Measurements from ENCODE around the gene POU2AF3.
"Not testable (repeated sequence)": the region's sequence is repeated elsewhere in the genome, so short reads cannot be mapped to it uniquely, and the experiment has no call there.

POU2AF3 gene

DNA sequence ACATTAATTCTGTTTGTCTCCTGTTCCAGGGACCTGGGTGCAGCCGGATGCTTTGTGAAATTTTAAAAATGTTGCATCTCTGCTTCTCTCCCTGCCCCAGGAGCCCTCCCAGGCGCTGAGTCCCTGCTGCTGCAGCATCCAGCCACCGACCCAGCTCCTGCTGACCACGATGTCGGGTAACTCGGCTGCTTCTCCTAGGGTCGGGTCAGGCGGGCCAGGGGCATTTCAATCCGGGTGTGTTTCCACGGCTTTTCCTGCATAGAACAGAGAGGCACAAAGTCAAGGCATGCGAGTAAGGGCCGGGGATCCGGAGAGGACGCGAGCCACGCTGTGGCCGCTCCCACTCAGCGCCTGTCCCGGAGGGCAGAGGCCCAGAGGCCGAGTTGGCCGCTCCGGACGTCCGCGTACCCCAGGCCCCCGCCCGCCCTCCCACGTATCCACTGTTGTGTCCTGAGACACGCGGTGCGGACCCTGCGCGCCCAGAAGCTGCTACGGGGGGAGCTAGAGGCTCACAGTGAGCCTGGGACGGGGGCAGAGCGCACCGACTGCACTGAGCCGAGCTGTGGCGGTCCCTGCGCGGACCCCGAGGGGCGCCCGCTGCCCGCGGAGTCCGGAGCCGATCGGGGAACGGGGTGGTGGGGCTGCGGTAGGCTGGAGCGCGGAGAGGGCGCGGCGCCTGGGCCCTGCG is at the start of gene POU2AF3:
Gene POU2AF3, plus strand, starts transcription at position 134 of the 688 bp plus-strand sequence. Its CDS starts 36 bp downstream, at position 170.
- no peak for DNase-seq

DNA sequence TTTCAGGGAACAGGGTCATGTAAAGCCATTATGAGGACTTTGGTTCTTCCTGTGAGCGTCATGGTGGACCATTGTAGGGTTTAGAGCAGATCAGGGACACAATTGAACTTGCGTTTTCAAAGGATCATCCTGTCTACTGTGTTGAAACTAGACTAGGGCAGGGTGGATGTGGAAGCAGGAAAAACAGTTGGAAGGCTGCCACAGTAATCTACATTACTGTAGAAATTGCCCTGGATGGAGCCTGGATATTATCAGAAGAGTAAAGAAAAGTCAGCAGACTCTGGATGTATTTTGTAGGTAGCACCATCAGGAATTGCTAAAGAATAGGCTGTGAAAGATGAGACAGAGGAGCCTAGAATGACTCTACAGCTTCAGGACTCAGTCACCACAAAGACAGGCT is 47.4 kb upstream of the POU2AF3 start:
- DNase-seq = no peak

DNA sequence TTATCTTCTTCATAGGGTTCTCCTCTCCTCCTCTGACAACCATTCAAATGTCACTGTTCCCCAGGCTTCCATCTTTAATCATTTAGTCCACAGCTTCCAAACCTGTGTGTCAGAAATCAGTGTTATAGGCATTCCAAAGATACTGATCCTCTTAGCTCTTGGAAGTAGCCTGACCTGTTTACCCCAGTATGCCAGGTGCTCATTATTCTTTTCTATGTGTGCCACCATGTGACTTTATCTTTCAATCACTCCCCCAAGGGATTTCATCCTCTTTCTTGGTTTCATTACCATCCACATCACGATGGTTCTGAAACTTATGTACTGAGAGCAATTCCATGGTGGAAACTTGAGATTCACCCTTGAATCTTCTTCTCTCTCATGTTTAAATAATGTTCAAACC is 45.2 kb upstream of the POU2AF3 start:
- DNase-seq = no peak

GRCh38 chr11:111253630-111254029 is 44.7 kb upstream of the POU2AF3 start:
- DNase-seq = no peak

- DNase-seq = no peak
Observed at GRCh38 chr11:111258046-111258445, 40.3 kb upstream of the POU2AF3 start.

DNA sequence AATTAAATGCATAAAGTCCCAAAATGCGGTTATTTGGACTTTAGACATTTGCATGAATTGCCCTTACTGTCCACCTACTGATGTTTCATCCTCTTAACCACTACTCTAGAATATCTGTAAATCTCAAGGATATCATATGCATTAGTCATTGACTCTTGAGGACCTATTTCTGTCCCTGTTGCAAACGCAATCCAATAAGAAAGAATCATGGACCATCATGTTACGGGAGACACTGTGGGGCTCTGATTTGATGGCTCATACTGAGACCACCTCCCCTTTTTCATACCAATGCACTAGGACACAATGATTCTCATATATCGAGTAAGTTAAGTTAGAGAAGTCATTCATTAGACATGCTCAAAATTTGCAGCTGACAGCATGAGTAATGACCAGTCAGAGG is 38.5 kb upstream of the POU2AF3 start:
- no peak for DNase-seq

DNA sequence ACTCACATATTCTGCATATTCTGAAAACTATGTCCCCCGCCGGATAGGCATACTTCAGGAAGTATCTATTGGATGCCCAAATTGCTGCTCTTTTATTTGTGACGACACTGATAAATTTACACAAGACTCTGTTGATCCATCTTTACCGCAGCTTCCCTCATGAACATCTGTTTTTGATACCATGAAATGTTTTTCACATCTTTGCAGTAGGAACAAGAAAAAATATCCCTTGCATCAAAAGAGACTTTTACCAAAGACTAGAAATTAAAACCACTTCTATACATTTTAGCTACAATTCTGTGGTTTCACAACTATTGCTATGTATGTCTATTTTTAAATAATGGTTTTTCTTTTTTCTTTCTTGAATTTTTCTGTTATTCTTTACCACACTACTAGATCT is 37.5 kb upstream of the POU2AF3 start:
- no peak for DNase-seq

DNA sequence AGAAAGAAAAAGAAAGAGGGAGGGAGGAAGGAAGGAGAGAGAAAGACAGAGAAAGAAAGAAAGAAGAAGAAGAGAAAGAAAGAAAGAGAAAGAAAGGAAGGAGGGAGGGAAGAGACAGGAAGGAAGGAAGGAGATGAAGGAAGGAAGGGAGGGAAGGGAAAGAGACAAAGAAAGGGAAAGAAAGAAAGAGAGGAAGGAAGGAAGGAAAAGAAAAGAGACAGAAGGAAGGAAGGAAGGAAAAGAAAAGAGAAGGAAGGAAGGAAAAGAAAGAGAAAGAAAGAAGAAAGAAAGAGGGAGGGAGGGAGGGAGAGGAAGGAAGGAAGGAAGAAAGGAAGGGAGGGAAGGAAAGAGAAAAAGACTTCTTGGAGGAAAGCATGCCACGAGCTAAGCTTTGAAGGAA is 33.7 kb upstream of the POU2AF3 start:
- no peak for DNase-seq

- no peak for DNase-seq
Observed at GRCh38 chr11:111265421-111265820, 32.9 kb upstream of the POU2AF3 start.

DNA sequence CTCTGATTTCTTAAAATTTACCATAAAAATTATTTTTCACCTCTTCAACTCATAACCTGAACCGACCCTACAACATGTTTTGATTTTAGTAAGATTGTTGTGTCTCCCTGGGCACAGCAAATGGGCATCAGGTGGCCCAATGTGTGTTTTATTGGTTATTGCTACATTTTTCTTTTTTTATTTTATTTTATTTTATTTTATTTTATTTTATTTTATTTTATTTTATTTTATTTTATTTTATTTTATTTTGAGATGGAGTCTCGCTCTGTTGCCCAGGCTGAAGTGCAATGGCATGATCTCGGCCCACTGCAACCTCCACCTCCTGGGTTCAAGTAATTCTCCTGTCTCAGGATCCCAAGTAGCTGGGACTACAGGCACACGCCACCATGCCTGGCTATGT is 30.0 kb upstream of the POU2AF3 start:
- not testable (repeated sequence) for DNase-seq

- no peak for DNase-seq
Observed at GRCh38 chr11:111269146-111269868, 29.0 kb upstream of the POU2AF3 start.

DNA sequence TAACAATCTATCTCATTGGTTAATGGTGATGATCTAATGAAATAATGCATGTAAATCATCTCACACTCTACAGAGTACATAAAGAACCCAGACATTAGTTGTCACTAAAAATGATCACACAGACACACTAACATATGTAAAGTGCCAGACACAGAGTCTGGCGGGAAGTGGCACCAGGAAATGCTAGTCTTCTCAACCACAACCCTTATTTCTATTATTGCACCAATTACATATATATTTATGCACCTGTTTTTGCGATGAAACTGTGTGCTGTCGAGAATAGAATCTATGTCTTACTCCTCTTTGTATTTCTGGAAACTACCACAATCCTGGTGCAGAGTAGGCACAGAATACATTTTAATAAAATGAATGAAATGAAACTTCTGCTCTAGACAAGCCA is 25.9 kb upstream of the POU2AF3 start:
- DNase-seq = no peak

GRCh38 chr11:111282562-111283075 is 15.7 kb upstream of the POU2AF3 start:
- DNase-seq = no peak

DNA sequence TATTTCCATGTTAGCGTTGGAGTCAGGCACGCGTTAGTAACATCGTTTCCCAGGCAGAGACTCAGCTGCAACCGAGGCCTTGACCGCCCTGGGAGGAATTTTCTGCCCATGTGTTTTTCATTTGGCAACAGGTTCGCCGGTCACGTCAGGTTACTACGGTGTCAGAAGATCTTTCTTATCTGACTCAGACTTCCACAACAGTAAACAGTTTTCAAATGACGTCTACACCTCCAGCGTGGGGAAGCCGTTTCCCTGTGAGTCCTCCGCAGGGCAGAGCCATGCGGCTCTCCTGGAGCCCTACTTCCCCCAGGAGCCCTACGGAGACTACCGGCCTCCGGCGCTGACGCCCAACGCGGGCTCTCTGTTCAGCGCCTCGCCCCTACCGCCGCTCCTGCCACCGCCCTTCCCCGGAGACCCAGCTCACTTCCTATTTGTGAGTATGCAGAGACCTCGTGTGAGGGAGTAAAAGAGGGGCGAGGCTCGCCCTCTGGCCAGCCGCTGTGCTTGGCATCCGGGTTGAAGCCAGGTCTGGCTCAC is 14.3 kb upstream of the POU2AF3 start:
- no peak for DNase-seq

GRCh38 chr11:111285189-111286091 is 12.9 kb upstream of the POU2AF3 start:
- DNase-seq = no peak

DNA sequence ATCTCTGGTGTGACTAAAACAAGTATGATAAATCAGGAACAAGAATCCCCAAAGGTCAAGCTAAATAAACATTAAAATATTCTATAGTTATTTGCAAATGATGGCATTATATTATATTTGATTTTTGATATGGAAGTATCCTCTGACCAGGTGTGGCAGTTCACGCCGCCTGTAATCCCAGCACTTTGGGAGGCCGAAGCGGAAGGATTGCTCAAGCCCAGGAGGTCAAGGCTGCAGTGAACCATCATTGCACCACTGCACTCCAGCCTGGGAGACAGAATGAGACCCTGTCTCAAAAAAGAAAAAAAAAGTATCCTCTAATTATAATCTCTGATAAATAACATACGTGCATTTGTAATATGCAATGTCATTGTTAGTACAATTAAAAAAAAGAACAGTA is 6.6 kb upstream of the POU2AF3 start:
- no peak for DNase-seq

- not testable (repeated sequence) for DNase-seq
Observed at GRCh38 chr11:111292408-111292807, 5.9 kb upstream of the POU2AF3 start.

DNA sequence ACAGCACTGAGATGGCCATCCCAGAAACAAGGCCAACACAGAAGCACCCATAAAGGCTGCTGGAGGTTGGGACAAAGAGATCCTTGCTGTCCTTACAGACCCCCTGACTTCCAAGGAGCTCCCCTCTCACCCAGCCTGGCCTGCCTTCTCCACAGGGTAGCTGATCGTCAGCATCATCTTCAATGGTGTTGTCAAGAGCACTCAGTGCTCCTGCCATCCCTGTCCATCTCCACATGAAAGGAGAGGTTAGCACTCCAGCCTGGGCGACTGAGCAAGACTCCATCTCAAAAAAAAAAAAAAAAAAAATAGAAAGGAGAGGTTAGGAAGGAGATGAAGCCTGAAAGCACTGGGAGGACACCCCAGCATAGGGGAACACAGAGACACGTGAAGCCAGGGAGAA is 2.1 kb upstream of the POU2AF3 start:
- no peak for DNase-seq

DNA sequence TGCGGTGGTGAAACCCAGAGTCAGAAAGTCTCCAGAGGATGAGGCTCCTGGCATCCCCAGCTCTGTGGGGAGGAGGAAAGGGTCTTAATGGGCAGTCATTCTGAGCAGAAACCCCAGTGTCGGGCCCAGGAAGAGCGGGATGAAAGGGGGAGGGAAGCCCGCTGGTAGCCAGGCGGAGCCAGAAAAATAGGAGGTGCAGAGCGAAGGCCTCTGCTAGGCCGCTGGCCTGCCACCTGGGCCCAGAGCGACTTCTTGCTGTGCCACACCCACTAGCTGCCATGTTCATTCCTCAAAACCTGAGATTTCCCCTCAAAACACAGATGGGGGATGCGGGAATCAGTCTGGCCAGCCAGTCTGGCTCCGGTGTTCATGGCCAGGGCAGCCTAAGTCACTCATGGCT is 650 bp upstream of the POU2AF3 start:
- no peak for DNase-seq

DNA sequence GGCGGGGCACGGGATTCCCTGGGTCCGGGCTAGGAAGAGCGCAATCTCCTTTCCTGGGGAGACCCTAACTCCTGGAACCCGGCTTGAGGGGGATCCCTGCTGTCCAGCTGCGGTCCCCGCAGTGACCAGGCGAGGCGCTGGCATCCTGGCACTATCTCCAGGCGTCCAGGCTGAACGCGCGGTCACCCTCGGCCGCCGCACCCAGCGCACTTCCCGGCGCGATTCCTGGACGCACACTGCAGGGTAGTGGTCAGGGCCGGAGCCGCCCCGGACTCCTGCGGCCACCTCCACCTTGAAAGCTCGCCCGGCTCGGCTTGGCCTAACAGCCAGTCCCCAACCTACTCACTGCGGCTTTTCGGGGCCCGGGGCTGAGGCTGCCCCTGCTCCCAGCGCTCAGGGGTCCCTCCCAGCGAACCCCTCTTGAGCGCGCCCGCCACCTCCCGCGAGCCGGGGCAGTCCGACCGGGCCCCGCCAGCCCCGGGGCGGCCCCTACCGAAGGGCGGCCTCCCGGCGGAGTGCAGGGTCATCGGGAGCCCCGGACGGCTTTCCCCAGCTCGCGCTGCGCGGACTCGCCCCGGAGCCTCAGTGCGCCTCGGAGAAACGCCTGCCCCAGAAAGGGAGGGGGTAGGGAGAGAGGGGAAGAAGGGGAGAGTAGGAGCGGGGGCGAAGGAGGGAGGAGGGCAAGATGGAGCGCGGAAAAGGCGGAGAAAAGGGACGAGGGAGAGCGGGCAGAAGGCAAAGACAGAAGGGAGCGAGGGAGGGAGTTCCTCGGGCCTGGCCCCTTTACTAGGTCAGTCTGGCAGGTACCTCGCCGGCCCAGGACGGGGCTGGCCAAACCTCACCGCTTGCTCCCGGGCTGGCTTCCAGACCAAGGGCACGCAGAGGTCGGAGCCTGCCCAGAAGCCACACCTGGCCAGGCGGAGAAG is 1.0 kb downstream of the POU2AF3 start:
- DNase-seq = peak in 1 of 2 experiments; percentile 34

DNA sequence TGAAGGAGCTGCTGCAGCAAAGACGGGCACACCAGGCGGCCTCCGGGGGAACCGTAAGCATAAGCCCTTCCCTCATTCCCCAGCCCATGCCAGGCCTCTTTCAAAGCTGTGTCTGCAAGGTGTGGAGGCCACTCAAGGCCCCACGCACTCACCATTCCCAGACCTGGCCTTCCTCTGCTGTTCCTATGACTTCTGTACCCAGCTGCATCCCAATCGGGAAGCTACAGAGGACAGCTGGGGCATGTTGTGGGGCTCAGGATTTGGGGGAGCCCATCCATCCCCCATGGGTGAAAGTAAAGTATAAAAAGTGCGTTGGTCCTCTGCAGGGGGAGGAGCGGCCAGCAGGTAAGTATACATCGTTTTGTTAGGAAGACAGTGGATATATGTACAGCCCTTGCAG is 2.2 kb downstream of the POU2AF3 start:
- DNase-seq = no peak
